Measurements from ENCODE around the gene B4GALNT2.
A peak's percentile ranks its signal among the peaks of the same experiment; 100 is the strongest.

The B4GALNT2 gene

GRCh38 chr17:49193513-49194296 lies 61.1 kb downstream of the B4GALNT2 start:
- TF ChIP-seq CTCF (conservative IDR thresholded peaks at IDR 0.05; ENCODE audit: low read length): no peak
- DNase-seq (ENCODE audit: low read depth): peak; percentile 50
- H3K4me3 ChIP-seq (ENCODE audit: low read length): peak overlapping the region; percentile 83

- no peak overlapping the region for H3K4me3 ChIP-seq (ENCODE audit: low read length)
- no peak for TF ChIP-seq CTCF (conservative IDR thresholded peaks at IDR 0.05; ENCODE audit: low read length)
- no peak for DNase-seq (ENCODE audit: low read depth)
These were observed 61.7 kb downstream of the B4GALNT2 start for GRCh38 chr17:49194297-49194607.

GRCh38 chr17:49195751-49196150 lies 63.2 kb downstream of the B4GALNT2 start:
- no peak overlapping the region for H3K4me3 ChIP-seq (ENCODE audit: low read length)
- no peak for DNase-seq (ENCODE audit: low read depth)
- TF ChIP-seq CTCF (conservative IDR thresholded peaks at IDR 0.05; ENCODE audit: low read length): no peak

GRCh38 chr17:49196520-49196919 lies 64.0 kb downstream of the B4GALNT2 start:
- no peak for DNase-seq (ENCODE audit: low read depth)
- TF ChIP-seq CTCF (conservative IDR thresholded peaks at IDR 0.05; ENCODE audit: low read length): no peak
- no peak overlapping the region for H3K4me3 ChIP-seq (ENCODE audit: low read length)

- no peak overlapping the region for H3K4me3 ChIP-seq (ENCODE audit: low read length)
- TF ChIP-seq CTCF (conservative IDR thresholded peaks at IDR 0.05; ENCODE audit: low read length): no peak
- DNase-seq (ENCODE audit: low read depth): no peak
These were observed 64.9 kb downstream of the B4GALNT2 start for GRCh38 chr17:49197346-49197998.

GRCh38 chr17:49198211-49198610 lies 65.6 kb downstream of the B4GALNT2 start:
- H3K4me3 ChIP-seq (ENCODE audit: low read length): no peak overlapping the region
- no peak for DNase-seq (ENCODE audit: low read depth)
- no peak for TF ChIP-seq CTCF (conservative IDR thresholded peaks at IDR 0.05; ENCODE audit: low read length)
